ENCODE results near the gene DNAJC11. TPM values are rescaled to one million over a fixed set of nuclear protein-coding genes. Genes with fewer than 3 reads are reported as not detected.
"Not testable (repeated sequence)": the region's sequence is repeated elsewhere in the genome, so short reads cannot be mapped to it uniquely, and the experiment has no call there.

Gene DNAJC11
- polyA plus RNA-seq, 2 of the 4 experiments (the other 2 are of a cell fraction) = 35.7 to 48.5 TPM

DNA sequence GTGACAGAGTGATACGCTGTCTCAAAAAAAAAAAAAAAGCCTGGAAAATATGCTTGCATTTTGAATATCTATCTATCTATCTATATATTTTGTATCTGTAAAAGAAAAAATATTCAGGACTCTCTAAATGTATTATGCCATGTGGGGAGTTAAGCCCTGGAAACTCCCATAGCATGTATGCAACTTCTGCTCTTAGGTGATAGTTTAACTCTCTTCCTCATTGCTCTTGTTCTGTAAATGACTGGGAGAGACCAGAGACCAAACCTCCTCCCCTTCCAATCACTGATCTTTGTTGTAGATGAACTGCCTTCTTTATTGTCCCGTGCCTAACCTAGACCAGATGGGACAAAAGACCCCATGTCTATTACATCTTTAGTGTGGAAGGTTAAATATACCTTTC is 46.1 kb upstream of the DNAJC11 start:
- H3K4me1 ChIP-seq = peaks cover 8% of the 10 kb centered on the region; the same call in 2 of the 3 replicates
- CTCF ChIA-PET = interaction anchor here (1.3 kb wide), 1 partner anchor 9 kb away, joined by 3 read pairs; no protein-coding TSS in a partner anchor
- no peak overlapping the region for H3K27ac ChIP-seq
- ATAC-seq = no peak
- no peak for DNase-seq (ENCODE audit: low read depth in 1 of 2, low spot score in 1 of 2)
- TF ChIP-seq MYC (IDR thresholded peaks at IDR 0.05; ENCODE audit: borderline replicate concordance, low read length) (no peak), FOSB (CRISPR knock-in tag; IDR thresholded peaks at IDR 0.05) (no peak), JUNB (IDR thresholded peaks at IDR 0.05) (no peak), NPAS2 (CRISPR knock-in tag; IDR thresholded peaks at IDR 0.05; ENCODE audit: borderline replicate concordance) (no peak), FOXS1 (CRISPR knock-in tag; IDR thresholded peaks at IDR 0.05) (no peak), RFX5 (IDR thresholded peaks at IDR 0.05) (no peak), HDAC2 (IDR thresholded peaks at IDR 0.05) (no peak), CHD2 (IDR thresholded peaks at IDR 0.05; ENCODE audit: low read length, partially characterized antibody) (no peak)
- TF ChIP-seq, protein P1, sequence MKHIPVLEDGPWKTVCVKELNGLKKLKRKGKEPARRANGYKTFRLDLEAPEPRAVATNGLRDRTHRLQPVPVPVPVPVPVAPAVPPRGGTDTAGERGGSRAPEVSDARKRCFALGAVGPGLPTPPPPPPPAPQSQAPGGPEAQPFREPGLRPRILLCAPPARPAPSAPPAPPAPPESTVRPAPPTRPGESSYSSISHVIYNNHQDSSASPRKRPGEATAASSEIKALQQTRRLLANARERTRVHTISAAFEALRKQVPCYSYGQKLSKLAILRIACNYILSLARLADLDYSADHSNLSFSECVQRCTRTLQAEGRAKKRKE (CRISPR knock-in tag; IDR thresholded peaks at IDR 0.05; ENCODE audit: low read depth) = no peak
- TF ChIP-seq, protein P2, sequence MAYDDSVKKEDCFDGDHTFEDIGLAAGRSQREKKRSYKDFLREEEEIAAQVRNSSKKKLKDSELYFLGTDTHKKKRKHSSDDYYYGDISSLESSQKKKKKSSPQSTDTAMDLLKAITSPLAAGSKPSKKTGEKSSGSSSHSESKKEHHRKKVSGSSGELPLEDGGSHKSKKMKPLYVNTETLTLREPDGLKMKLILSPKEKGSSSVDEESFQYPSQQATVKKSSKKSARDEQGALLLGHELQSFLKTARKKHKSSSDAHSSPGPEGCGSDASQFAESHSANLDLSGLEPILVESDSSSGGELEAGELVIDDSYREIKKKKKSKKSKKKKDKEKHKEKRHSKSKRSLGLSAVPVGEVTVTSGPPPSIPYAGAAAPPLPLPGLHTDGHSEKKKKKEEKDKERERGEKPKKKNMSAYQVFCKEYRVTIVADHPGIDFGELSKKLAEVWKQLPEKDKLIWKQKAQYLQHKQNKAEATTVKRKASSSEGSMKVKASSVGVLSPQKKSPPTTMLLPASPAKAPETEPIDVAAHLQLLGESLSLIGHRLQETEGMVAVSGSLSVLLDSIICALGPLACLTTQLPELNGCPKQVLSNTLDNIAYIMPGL (CRISPR knock-in tag; IDR thresholded peaks at IDR 0.05; ENCODE audit: borderline replicate concordance) = no peak
- TF ChIP-seq, protein P3, sequence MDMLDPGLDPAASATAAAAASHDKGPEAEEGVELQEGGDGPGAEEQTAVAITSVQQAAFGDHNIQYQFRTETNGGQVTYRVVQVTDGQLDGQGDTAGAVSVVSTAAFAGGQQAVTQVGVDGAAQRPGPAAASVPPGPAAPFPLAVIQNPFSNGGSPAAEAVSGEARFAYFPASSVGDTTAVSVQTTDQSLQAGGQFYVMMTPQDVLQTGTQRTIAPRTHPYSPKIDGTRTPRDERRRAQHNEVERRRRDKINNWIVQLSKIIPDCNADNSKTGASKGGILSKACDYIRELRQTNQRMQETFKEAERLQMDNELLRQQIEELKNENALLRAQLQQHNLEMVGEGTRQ (IDR thresholded peaks at IDR 0.05) = no peak
- WGBS (ENCODE audit: missing lambda C conversion rate) = 82% methylated on average over 2 of the region's 2 CpGs
- no peak for FAIRE-seq
- no peak overlapping the region for H3K4me3 ChIP-seq
- no peaks in the 10 kb centered on the region for H3K9me3 ChIP-seq
- H3K4me2 ChIP-seq = no peak overlapping the region
- POLR2A ChIA-PET = no interaction called here

DNA sequence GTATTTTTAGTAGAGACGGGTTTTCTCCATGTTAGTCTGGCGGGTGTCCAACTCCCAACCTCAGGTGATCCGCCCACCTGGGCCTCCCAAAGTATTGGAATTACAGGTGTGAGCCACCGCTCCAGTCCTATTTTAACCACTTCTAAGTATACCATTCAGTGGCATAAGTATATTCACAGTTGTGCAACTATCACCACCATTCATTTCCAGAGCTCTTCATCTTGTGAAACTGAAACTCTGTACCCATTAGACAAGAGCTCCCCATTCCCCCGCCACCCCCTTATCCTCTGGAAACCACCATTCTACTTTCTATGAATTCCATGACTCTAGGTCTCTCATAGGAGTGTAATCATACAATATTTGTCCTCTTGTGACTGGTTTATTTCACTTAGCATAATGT is 43.5 kb upstream of the DNAJC11 start:
- ATAC-seq (no peak), FAIRE-seq (no peak), DNase-seq (ENCODE audit: low read depth in 1 of 2, low spot score in 1 of 2) (no peak)
- H3K27ac ChIP-seq = no peak overlapping the region
- 94% methylated on average over 5 of the region's 5 CpGs for WGBS (ENCODE audit: missing lambda C conversion rate)
- CTCF ChIA-PET = interaction anchor here (0.7 kb wide), 1 partner anchor 35 kb away, joined by 3 read pairs; no protein-coding TSS in a partner anchor
- no peaks in the 10 kb centered on the region for H3K9me3 ChIP-seq
- TF ChIP-seq HOXA7 (CRISPR knock-in tag; IDR thresholded peaks at IDR 0.05) (no peak), POLR2AphosphoS2 (conservative IDR thresholded peaks at IDR 0.05; ENCODE audit: low read length) (no peak)
- H3K4me2 ChIP-seq = no peak overlapping the region
- no peak overlapping the region for H3K4me3 ChIP-seq
- H3K4me1 ChIP-seq = peaks cover 8% of the 10 kb centered on the region; the same call in 2 of the 3 replicates
- POLR2A ChIA-PET = no interaction called here

DNA sequence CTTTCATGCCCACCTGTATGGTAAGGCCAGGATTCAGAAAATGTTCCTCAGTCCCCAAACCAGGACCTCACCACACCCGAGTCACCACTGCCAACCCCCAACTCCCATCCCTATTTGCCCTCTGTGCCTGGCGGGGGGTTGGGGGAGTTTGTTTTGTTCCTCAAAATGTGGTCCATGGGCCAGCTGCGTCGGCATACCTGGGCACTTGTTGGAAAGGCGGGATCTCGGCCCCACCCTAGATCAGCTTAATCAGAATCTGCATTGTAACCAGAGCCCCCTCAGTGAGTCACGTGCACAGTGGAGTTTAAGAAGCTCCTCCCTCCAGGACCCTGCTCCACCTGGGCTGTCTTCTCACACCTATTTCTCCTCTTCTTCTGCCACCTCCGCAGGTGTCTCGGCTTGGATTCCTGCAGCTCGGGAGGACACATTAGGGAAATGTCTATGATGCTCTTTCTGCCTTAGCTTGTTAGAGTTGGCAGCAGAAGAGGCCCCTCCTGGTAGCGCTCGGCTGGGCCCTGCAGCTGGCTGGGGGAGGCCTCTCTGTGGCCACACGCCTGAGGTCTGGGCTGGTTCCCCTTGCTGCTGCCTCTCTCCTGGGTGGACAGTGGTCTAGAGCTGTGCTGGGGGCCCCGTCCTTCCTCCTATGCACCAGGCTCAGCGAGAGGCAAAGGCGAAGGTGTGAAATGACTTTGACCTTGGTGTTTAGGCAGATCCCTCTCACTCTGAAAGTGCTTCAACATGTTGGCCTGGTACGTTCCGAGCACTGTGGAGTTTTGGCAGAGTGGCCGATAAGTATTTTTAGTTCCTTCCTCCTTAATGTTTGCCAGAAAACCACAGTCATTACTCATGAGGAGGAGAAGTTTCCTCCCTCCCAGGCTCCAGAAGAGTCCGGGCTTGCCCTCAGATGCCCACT is 41.8 kb upstream of the DNAJC11 start:
- ChIA-PET POLR2A (interaction anchor here (1.8 kb wide), 1 partner anchor 41 kb away, joined by 10 read pairs; the partner anchor contains the start of gene CAMTA1), CTCF (interaction anchor here (0.7 to 1.2 kb wide), 2 partner anchors 24 to 475 kb away, joined by 3 to 6 read pairs; no protein-coding TSS in a partner anchor)
- ATAC-seq (peak; percentile 75 to 79; a peak in 5 of 6 replicates), DNase-seq (ENCODE audit: low read depth in 1 of 2, low spot score in 1 of 2) (peak in 1 of 2 experiments; percentile 34), FAIRE-seq (no peak)
- H3K4me2 ChIP-seq = peak overlapping the region; percentile 18; the same call in 1 of the 3 replicates
- TF ChIP-seq, protein P4, sequence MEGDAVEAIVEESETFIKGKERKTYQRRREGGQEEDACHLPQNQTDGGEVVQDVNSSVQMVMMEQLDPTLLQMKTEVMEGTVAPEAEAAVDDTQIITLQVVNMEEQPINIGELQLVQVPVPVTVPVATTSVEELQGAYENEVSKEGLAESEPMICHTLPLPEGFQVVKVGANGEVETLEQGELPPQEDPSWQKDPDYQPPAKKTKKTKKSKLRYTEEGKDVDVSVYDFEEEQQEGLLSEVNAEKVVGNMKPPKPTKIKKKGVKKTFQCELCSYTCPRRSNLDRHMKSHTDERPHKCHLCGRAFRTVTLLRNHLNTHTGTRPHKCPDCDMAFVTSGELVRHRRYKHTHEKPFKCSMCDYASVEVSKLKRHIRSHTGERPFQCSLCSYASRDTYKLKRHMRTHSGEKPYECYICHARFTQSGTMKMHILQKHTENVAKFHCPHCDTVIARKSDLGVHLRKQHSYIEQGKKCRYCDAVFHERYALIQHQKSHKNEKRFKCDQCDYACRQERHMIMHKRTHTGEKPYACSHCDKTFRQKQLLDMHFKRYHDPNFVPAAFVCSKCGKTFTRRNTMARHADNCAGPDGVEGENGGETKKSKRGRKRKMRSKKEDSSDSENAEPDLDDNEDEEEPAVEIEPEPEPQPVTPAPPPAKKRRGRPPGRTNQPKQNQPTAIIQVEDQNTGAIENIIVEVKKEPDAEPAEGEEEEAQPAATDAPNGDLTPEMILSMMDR (IDR thresholded peaks at IDR 0.05) = no peak
- TF ChIP-seq EP300 (IDR thresholded peaks at IDR 0.05) (no peak), ZNF302 (CRISPR knock-in tag; IDR thresholded peaks at IDR 0.05) (no peak), FOSB (CRISPR knock-in tag; IDR thresholded peaks at IDR 0.05) (no peak), SMC3 (IDR thresholded peaks at IDR 0.05) (no peak), KDM1A (IDR thresholded peaks at IDR 0.05; ENCODE audit: low read depth) (no peak), TFCP2L1 (CRISPR knock-in tag; IDR thresholded peaks at IDR 0.05) (no peak), MAZ (IDR thresholded peaks at IDR 0.05; ENCODE audit: borderline replicate concordance, low read depth, low read length) (no peak), RAD21 (conservative IDR thresholded peaks at IDR 0.05 in 1 of 2, IDR thresholded peaks at IDR 0.05 in 1 of 2) (no peak)
- TF ChIP-seq, protein P5, sequence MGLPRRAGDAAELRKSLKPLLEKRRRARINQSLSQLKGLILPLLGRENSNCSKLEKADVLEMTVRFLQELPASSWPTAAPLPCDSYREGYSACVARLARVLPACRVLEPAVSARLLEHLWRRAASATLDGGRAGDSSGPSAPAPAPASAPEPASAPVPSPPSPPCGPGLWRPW (IDR thresholded peaks at IDR 0.05) = no peak
- peaks cover 8% of the 10 kb centered on the region; the same call in 2 of the 3 replicates for H3K4me1 ChIP-seq
- 68% methylated on average over 17 of the region's 20 CpGs for WGBS (ENCODE audit: missing lambda C conversion rate)
- peak overlapping the region in 1 of 2 experiments; percentile 59; a peak in 4 of 6 replicates for H3K27ac ChIP-seq
- H3K4me3 ChIP-seq = no peak overlapping the region
- H3K9me3 ChIP-seq = no peaks in the 10 kb centered on the region

DNA sequence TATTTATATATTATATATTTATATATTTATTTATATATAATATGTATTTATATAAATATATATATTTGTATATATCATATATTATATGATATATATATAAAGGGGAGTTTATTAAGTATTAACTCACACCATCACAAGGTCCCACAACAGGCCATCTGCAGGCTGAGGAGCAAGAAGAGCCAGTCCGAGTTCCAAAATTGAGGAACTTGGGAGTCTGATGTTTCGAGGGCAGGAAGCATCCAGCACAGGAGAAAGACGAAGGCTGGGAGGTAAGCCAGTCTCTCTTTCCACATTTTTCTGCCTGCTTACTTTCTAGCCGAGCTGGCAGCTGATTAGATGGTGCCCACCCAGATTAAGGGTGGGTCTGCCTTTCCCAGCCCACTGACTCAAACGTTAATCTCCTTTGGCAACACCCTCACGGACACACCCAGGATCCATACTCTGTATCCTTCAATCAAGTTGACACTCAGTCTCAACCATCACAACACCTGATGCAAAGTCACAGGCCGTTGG is 41.1 kb upstream of the DNAJC11 start:
- ATAC-seq; H3K4me3 ChIP-seq; H3K4me2 ChIP-seq; FAIRE-seq; H3K9me3 ChIP-seq; H3K4me1 ChIP-seq; H3K27ac ChIP-seq; DNase-seq (ENCODE audit: low read depth in 1 of 2, low spot score in 1 of 2): not testable (repeated sequence)
- ChIA-PET CTCF (interaction anchor here (1.2 kb wide), 1 partner anchor 23 kb away, joined by 6 read pairs; no protein-coding TSS in a partner anchor), POLR2A (interaction anchor here (1.8 kb wide), 1 partner anchor 42 kb away, joined by 10 read pairs; the partner anchor contains the start of gene CAMTA1)
- 85% methylated on average over 7 of the region's 7 CpGs for WGBS (ENCODE audit: missing lambda C conversion rate)

All from A549 (cell line).